Neuronal stem cell (in vitro differentiated cells): ENCODE data around the gene CCNT2.

ENCODE experiments used
- DNase-seq: peaks from one replicate; pipeline ENCODE4 v3.0.0-alpha.2; 2013; ENCODE audit warnings: low spot score
- H2AFZ ChIP-seq: one replicate; pipeline ENCODE4 v1.6.1; 2013; ENCODE audit warnings: mild to moderate bottlenecking, low read length, inconsistent platforms
- H2AK5ac ChIP-seq: 2 replicates; pipeline ENCODE4 v1.6.1; 2013; ENCODE audit warnings: low read depth, mild to moderate bottlenecking, inconsistent platforms, low read length, moderate library complexity, mixed read lengths
- H2BK120ac ChIP-seq: 2 replicates; pipeline ENCODE4 v1.6.1; 2013; ENCODE audit warnings: low read depth, mild to moderate bottlenecking, inconsistent platforms, low read length, moderate library complexity, mixed read lengths
- H2BK12ac ChIP-seq: one replicate; pipeline ENCODE4 v1.6.1; 2013; ENCODE audit warnings: low read length, inconsistent platforms
- H2BK15ac ChIP-seq: 2 replicates; pipeline ENCODE4 v1.6.1; 2013; ENCODE audit warnings: mild to moderate bottlenecking, low read length, inconsistent platforms, mixed read lengths
- H2BK5ac ChIP-seq: one replicate; pipeline ENCODE4 v1.6.1; 2013; ENCODE audit warnings: inconsistent platforms, mild to moderate bottlenecking, low read length, moderate library complexity
- H3K14ac ChIP-seq: one replicate; pipeline ENCODE4 v1.6.1; 2013; ENCODE audit warnings: low read length, inconsistent platforms
- H3K18ac ChIP-seq: 2 replicates; pipeline ENCODE4 v1.6.1; 2013; ENCODE audit warnings: low read length, inconsistent platforms
- H3K23ac ChIP-seq: 2 replicates; pipeline ENCODE4 v1.6.1; 2013; ENCODE audit warnings: low read depth, mild to moderate bottlenecking, mixed read lengths, low read length, inconsistent platforms; ENCODE audit not compliant: poor library complexity
- H3K27ac ChIP-seq: replicated peaks from 3 replicates; pipeline ENCODE4 v1.5.1; 2013; ENCODE audit warnings: low read length, inconsistent platforms
- H3K27me3 ChIP-seq, 3 experiments: 2 replicates each; pipeline ENCODE4 v1.6.1; 2013; ENCODE audit warnings: low read length in 3 of 3, mild to moderate bottlenecking in 2 of 3, inconsistent platforms in 1 of 3, low read depth in 1 of 3, mixed read lengths in 1 of 3, moderate library complexity in 1 of 3; ENCODE audit not compliant: control insufficient read depth in 3 of 3, insufficient read depth in 3 of 3
- H3K36me3 ChIP-seq, 2 donors: replicated peaks in 1 of 2; 2 replicates each; pipeline ENCODE4 v1.6.1; 2013; ENCODE audit warnings: low read length in 2 of 2; ENCODE audit not compliant: control insufficient read depth in 2 of 2, insufficient read depth in 2 of 2
- H3K4ac ChIP-seq: 2 replicates; pipeline ENCODE4 v1.6.1; 2013; ENCODE audit warnings: inconsistent platforms, mild to moderate bottlenecking, low read length, moderate library complexity
- H3K4me1 ChIP-seq, 2 donors: 1 replicate in 1 of 2; 2 replicates in 1 of 2; pipeline ENCODE4 v1.6.1; 2013; ENCODE audit warnings: low read length in 2 of 2, low read depth in 1 of 2; ENCODE audit not compliant: control insufficient read depth in 2 of 2, insufficient read depth in 1 of 2
- H3K4me2 ChIP-seq: one replicate; pipeline ENCODE4 v1.6.1; 2013; ENCODE audit warnings: mild to moderate bottlenecking, low read length, inconsistent platforms; ENCODE audit not compliant: insufficient read depth, poor library complexity, severe bottlenecking
- H3K4me3 ChIP-seq, 2 donors: 2 replicates each; pipeline ENCODE4 v1.5.1; 2013; ENCODE audit warnings: low read length in 2 of 2, mild to moderate bottlenecking in 2 of 2, inconsistent platforms in 1 of 2, moderate library complexity in 1 of 2
- H3K79me1 ChIP-seq: one replicate; pipeline ENCODE4 v1.6.1; 2013; ENCODE audit warnings: low read depth, mild to moderate bottlenecking, inconsistent platforms, low read length, moderate library complexity
- H3K9ac ChIP-seq: one replicate; pipeline ENCODE4 v1.6.1; 2013; ENCODE audit warnings: mild to moderate bottlenecking, low read depth, low read length, inconsistent platforms; ENCODE audit not compliant: poor library complexity
- H3K9me3 ChIP-seq, 2 donors: replicated peaks in 1 of 2; 2 replicates each; pipeline versions ENCODE3 to v1.6.1; 2013; ENCODE audit warnings: low read length in 2 of 2, mild to moderate bottlenecking in 2 of 2, inconsistent platforms in 1 of 2, low read depth in 1 of 2, mixed read lengths in 1 of 2, moderate library complexity in 1 of 2; ENCODE audit not compliant: control insufficient read depth in 2 of 2, insufficient read depth in 1 of 2
- H4K8ac ChIP-seq: one replicate; pipeline ENCODE4 v1.6.1; 2013; ENCODE audit warnings: low read depth, mild to moderate bottlenecking, inconsistent platforms, low read length, moderate library complexity
- H4K91ac ChIP-seq: one replicate; pipeline ENCODE4 v1.6.1; 2013; ENCODE audit warnings: low read length, low read depth, mild to moderate bottlenecking, inconsistent platforms; ENCODE audit not compliant: poor library complexity
- WGBS, 2 donors: extraction: QIAGEN DNeasy Blood & Tissue Kit; methylation state at CpG; one replicate each; pipeline ENCODE4 v1.1.7; 2013; ENCODE audit warnings: missing lambda C conversion rate in 2 of 2, mixed read lengths in 1 of 2; ENCODE audit not compliant: insufficient read length in 2 of 2, insufficient replicate concordance in 1 of 2; ENCODE audit errors: extremely low coverage in 2 of 2; 5-methylcytosine and 5-hydroxymethylcytosine counted together

The CCNT2 gene

GRCh38 chr2:134980639-134981038, 62.0 kb downstream of the CCNT2 start:
- H2BK120ac ChIP-seq: no peak overlapping the region
- H3K4ac ChIP-seq: no peak overlapping the region
- no peak overlapping the region for H3K27ac ChIP-seq
- H2BK12ac ChIP-seq: no peak overlapping the region
- H3K14ac ChIP-seq: no peak overlapping the region
- H2AK5ac ChIP-seq: no peak overlapping the region
- H3K4me3 ChIP-seq: no peak overlapping the region
- no peak overlapping the region for H4K91ac ChIP-seq
- H2AFZ ChIP-seq: no peak overlapping the region
- H3K9ac ChIP-seq: no peak overlapping the region
- H3K18ac ChIP-seq: no peak overlapping the region
- WGBS, 2 donors: no CpG with 5 or more reads among the region's 7 CpGs
- H3K4me2 ChIP-seq: no peak overlapping the region
- H2BK15ac ChIP-seq: no peak overlapping the region
- DNase-seq: no peak
- no peak overlapping the region for H3K23ac ChIP-seq
- no peaks in the 10 kb centered on the region for H3K4me1 ChIP-seq
- no peak overlapping the region for H4K8ac ChIP-seq
- H3K27me3 ChIP-seq: peaks cover 0 to 3% (median 0%) of the 10 kb centered on the region in 3 experiments
- H3K79me1 ChIP-seq: no peaks in the 10 kb centered on the region
- H3K36me3 ChIP-seq: no peaks in the 10 kb centered on the region
- peaks cover 0 to 1% of the 10 kb centered on the region in 2 donors for H3K9me3 ChIP-seq
- H2BK5ac ChIP-seq: no peak overlapping the region

- H3K4me3 ChIP-seq: no peak overlapping the region
- H4K8ac ChIP-seq: no peak overlapping the region
- no peaks in the 10 kb centered on the region for H3K4me1 ChIP-seq
- H3K27me3 ChIP-seq: peaks cover 0 to 13% (median 0%) of the 10 kb centered on the region in 3 experiments
- no peak overlapping the region for H2BK15ac ChIP-seq
- H3K4me2 ChIP-seq: no peak overlapping the region
- no peak for DNase-seq
- no peak overlapping the region for H2AFZ ChIP-seq
- H2AK5ac ChIP-seq: no peak overlapping the region
- no peak overlapping the region for H2BK5ac ChIP-seq
- no peaks in the 10 kb centered on the region for H3K9me3 ChIP-seq
- no peak overlapping the region for H4K91ac ChIP-seq
- no CpG with 5 or more reads among the region's 1 CpG for WGBS, 2 donors
- no peak overlapping the region for H3K4ac ChIP-seq
- H3K27ac ChIP-seq: no peak overlapping the region
- H3K18ac ChIP-seq: no peak overlapping the region
- H2BK12ac ChIP-seq: no peak overlapping the region
- H3K9ac ChIP-seq: no peak overlapping the region
- H3K23ac ChIP-seq: no peak overlapping the region
- no peak overlapping the region for H2BK120ac ChIP-seq
- no peaks in the 10 kb centered on the region for H3K79me1 ChIP-seq
- H3K36me3 ChIP-seq: no peaks in the 10 kb centered on the region
- H3K14ac ChIP-seq: no peak overlapping the region
Measured at GRCh38 chr2:134982603-134983002, 64.0 kb downstream of the CCNT2 start.

- H3K4me3 ChIP-seq: no peak overlapping the region
- H3K23ac ChIP-seq: no peak overlapping the region
- H2AK5ac ChIP-seq: no peak overlapping the region
- no peak overlapping the region for H2BK12ac ChIP-seq
- H2BK120ac ChIP-seq: no peak overlapping the region
- no peak overlapping the region for H3K4ac ChIP-seq
- no peak overlapping the region for H3K27ac ChIP-seq
- H3K9ac ChIP-seq: no peak overlapping the region
- no peaks in the 10 kb centered on the region for H3K36me3 ChIP-seq
- WGBS, 2 donors: no CpG with 5 or more reads among the region's 3 CpGs
- H3K79me1 ChIP-seq: no peaks in the 10 kb centered on the region
- no peaks in the 10 kb centered on the region for H3K9me3 ChIP-seq
- H4K8ac ChIP-seq: no peak overlapping the region
- no peak overlapping the region for H2BK5ac ChIP-seq
- peaks cover 0 to 13% (median 0%) of the 10 kb centered on the region in 3 experiments for H3K27me3 ChIP-seq
- H3K4me1 ChIP-seq: no peaks in the 10 kb centered on the region
- no peak overlapping the region for H2AFZ ChIP-seq
- H2BK15ac ChIP-seq: no peak overlapping the region
- no peak overlapping the region for H3K18ac ChIP-seq
- H3K4me2 ChIP-seq: no peak overlapping the region
- no peak overlapping the region for H3K14ac ChIP-seq
- no peak overlapping the region for H4K91ac ChIP-seq
- no peak for DNase-seq
Measured at GRCh38 chr2:134985061-134985460, 66.4 kb downstream of the CCNT2 start.

- H2BK12ac ChIP-seq: no peak overlapping the region
- H3K4me3 ChIP-seq: no peak overlapping the region
- no peak overlapping the region for H4K91ac ChIP-seq
- H2AK5ac ChIP-seq: no peak overlapping the region
- H3K4ac ChIP-seq: no peak overlapping the region
- no peak overlapping the region for H2BK5ac ChIP-seq
- H3K9me3 ChIP-seq: no peaks in the 10 kb centered on the region
- H3K9ac ChIP-seq: no peak overlapping the region
- H2BK120ac ChIP-seq: no peak overlapping the region
- no peak overlapping the region for H4K8ac ChIP-seq
- H3K4me1 ChIP-seq: no peaks in the 10 kb centered on the region
- no peak for DNase-seq
- H3K18ac ChIP-seq: no peak overlapping the region
- no peak overlapping the region for H2AFZ ChIP-seq
- H3K79me1 ChIP-seq: no peaks in the 10 kb centered on the region
- WGBS, 2 donors: no CpG with 5 or more reads among the region's 3 CpGs
- H3K27ac ChIP-seq: no peak overlapping the region
- H3K4me2 ChIP-seq: no peak overlapping the region
- H3K14ac ChIP-seq: no peak overlapping the region
- no peaks in the 10 kb centered on the region for H3K36me3 ChIP-seq
- H2BK15ac ChIP-seq: no peak overlapping the region
- no peak overlapping the region for H3K23ac ChIP-seq
- peaks cover 0 to 10% (median 0%) of the 10 kb centered on the region in 3 experiments for H3K27me3 ChIP-seq
Measured at GRCh38 chr2:134988994-134989605, 70.5 kb downstream of the CCNT2 start.
